DND-41 (cell line): ENCODE results near the gene NTN1.

Experiments used
- ATAC-seq: fragments of 200-7000 bp; cut with Tn5 transposase; 3 replicates; pipeline ENCODE4 v1.9.1; 2021; ENCODE audit warnings: low read depth; ENCODE audit not compliant: insufficient read depth
- DNase-seq: peaks from one replicate; pipeline ENCODE4 v3.0.0-alpha.2; 2020
- H2AFZ ChIP-seq: 2 replicates; pipeline ENCODE4 v1.6.0; 2012; ENCODE audit warnings: low read depth, low read length
- H3K27ac ChIP-seq: 2 replicates; pipeline ENCODE4 v1.5.1; 2012; ENCODE audit warnings: low read length, inconsistent platforms
- H3K27me3 ChIP-seq: fragments of 200-600 bp; sonication (generic); 2 replicates; pipeline ENCODE4 v1.6.0; 2012; ENCODE audit warnings: low read length, mild to moderate bottlenecking, inconsistent platforms; ENCODE audit not compliant: insufficient read depth, poor library complexity
- H3K36me3 ChIP-seq: 2 replicates; pipeline ENCODE4 v1.5.1; 2012; ENCODE audit warnings: low read length, inconsistent platforms; ENCODE audit not compliant: insufficient read depth
- H3K4me1 ChIP-seq: 2 replicates; pipeline ENCODE4 v1.5.1; 2012; ENCODE audit warnings: mild to moderate bottlenecking, low read length; ENCODE audit not compliant: insufficient read depth
- H3K4me2 ChIP-seq: 2 replicates; pipeline ENCODE4 v1.6.0; 2012; ENCODE audit warnings: mild to moderate bottlenecking, moderate library complexity, low read length, inconsistent platforms; ENCODE audit not compliant: insufficient read depth
- H3K4me3 ChIP-seq, 2 experiments: fragments of 200-600 bp in 1 of 2; shearing (Covaris generic) in 1 of 2; 2 replicates each; pipeline ENCODE4 v1.5.1; 2012 to 2016; ENCODE audit warnings: inconsistent platforms in 2 of 2, low read length in 2 of 2, mild to moderate bottlenecking in 2 of 2, low read depth in 1 of 2, moderate library complexity in 1 of 2
- H3K79me2 ChIP-seq: 2 replicates; pipeline ENCODE4 v1.6.0; 2012; ENCODE audit warnings: low read length, inconsistent platforms; ENCODE audit not compliant: insufficient read depth
- H3K9ac ChIP-seq: 2 replicates; pipeline ENCODE4 v1.6.0; 2012; ENCODE audit warnings: low read depth, mild to moderate bottlenecking, inconsistent platforms, low read length, moderate library complexity
- H3K9me3 ChIP-seq: 2 replicates; pipeline ENCODE4 v1.5.1; 2012; ENCODE audit warnings: low read length, moderate library complexity, mild to moderate bottlenecking, inconsistent platforms; ENCODE audit not compliant: insufficient read depth, severe bottlenecking
- H4K20me1 ChIP-seq: 2 replicates; pipeline ENCODE4 v1.6.0; 2012; ENCODE audit warnings: low read length; ENCODE audit not compliant: insufficient read depth
- EZH2 ChIP-seq: IDR thresholded peaks from 3 replicates; pipeline ENCODE4 v1.6.1; 2012; ENCODE audit warnings: borderline replicate concordance, low read depth, mild to moderate bottlenecking, moderate library complexity, low read length, inconsistent platforms; ENCODE audit not compliant: severe bottlenecking
- TF ChIP-seq, protein P1 (sequence below): IDR thresholded peaks from 2 replicates; pipeline ENCODE4 v1.5.1; 2012; ENCODE audit warnings: borderline replicate concordance, low read length, moderate library complexity, mild to moderate bottlenecking; ENCODE audit not compliant: poor library complexity, severe bottlenecking; ENCODE audit errors: extremely low read depth

Gene NTN1

DNA sequence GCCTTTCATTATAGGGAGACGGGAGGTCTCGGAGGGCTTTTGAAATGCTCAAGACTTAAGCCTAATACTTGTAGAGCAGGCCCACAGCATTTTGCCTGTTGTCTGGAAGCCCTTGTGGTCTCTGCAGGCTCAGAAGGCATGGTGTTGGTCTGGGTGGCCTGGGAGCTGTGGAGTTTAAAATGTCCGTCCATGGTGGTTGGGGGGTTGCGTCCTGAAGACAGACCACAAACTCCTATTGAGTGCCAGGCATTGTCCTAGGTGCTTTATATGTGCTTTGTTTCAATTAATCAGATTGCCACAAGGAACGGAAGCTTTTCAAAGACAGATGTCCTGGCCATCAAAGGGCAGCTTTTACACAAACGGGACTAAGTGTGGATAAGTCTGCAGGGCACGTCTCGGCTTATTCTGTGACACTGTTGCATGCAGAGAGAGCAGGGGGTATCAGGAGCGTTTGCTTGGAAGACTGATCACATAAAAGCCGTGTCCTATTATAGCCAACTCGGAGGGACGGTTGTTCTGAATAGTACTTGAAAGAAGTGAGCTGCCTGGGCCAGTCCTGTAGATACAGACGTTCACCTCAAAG, 7.8 kb downstream of the NTN1 start:
- Histone ChIP-seq H3K4me1 (no peaks in the 10 kb centered on the region), H3K79me2 (no peaks in the 10 kb centered on the region), H3K9me3 (no peaks in the 10 kb centered on the region), H3K4me2 (no peak overlapping the region), H3K36me3 (no peaks in the 10 kb centered on the region), H3K27ac (no peak overlapping the region), H3K9ac (no peak overlapping the region), H4K20me1 (no peaks in the 10 kb centered on the region), H2AFZ (no peak overlapping the region), H3K4me3 (no peak overlapping the region), H3K27me3 (no peaks in the 10 kb centered on the region)
- DNase-seq (no peak), ATAC-seq (no peak)
- TF ChIP-seq, protein P1, sequence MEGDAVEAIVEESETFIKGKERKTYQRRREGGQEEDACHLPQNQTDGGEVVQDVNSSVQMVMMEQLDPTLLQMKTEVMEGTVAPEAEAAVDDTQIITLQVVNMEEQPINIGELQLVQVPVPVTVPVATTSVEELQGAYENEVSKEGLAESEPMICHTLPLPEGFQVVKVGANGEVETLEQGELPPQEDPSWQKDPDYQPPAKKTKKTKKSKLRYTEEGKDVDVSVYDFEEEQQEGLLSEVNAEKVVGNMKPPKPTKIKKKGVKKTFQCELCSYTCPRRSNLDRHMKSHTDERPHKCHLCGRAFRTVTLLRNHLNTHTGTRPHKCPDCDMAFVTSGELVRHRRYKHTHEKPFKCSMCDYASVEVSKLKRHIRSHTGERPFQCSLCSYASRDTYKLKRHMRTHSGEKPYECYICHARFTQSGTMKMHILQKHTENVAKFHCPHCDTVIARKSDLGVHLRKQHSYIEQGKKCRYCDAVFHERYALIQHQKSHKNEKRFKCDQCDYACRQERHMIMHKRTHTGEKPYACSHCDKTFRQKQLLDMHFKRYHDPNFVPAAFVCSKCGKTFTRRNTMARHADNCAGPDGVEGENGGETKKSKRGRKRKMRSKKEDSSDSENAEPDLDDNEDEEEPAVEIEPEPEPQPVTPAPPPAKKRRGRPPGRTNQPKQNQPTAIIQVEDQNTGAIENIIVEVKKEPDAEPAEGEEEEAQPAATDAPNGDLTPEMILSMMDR: no peak
- TF ChIP-seq EZH2: no peak

- Histone ChIP-seq H2AFZ (no peak overlapping the region), H3K4me3 (no peak overlapping the region), H3K9me3 (no peaks in the 10 kb centered on the region), H3K79me2 (no peaks in the 10 kb centered on the region), H3K27ac (no peak overlapping the region), H3K27me3 (no peaks in the 10 kb centered on the region), H4K20me1 (no peaks in the 10 kb centered on the region), H3K4me1 (no peaks in the 10 kb centered on the region), H3K4me2 (no peak overlapping the region), H3K9ac (no peak overlapping the region), H3K36me3 (no peaks in the 10 kb centered on the region)
- no peak for DNase-seq
- no peak for TF ChIP-seq EZH2
- TF ChIP-seq, protein P1: no peak
- no peak for ATAC-seq
Observed at GRCh38 chr17:9032151-9032550, 10.8 kb downstream of the NTN1 start.

GRCh38 chr17:9032583-9032982, 11.3 kb downstream of the NTN1 start:
- Histone ChIP-seq H3K4me3 (no peak overlapping the region), H3K9me3 (no peaks in the 10 kb centered on the region), H3K9ac (no peak overlapping the region), H2AFZ (no peak overlapping the region), H3K27ac (no peak overlapping the region), H3K36me3 (no peaks in the 10 kb centered on the region), H3K79me2 (no peaks in the 10 kb centered on the region), H3K4me2 (no peak overlapping the region), H3K27me3 (no peaks in the 10 kb centered on the region), H3K4me1 (no peaks in the 10 kb centered on the region), H4K20me1 (no peaks in the 10 kb centered on the region)
- DNase-seq (no peak), ATAC-seq (no peak)
- no peak for TF ChIP-seq EZH2
- TF ChIP-seq, protein P1: no peak

GRCh38 chr17:9035249-9035648, 13.9 kb downstream of the NTN1 start:
- Histone ChIP-seq H3K4me2 (no peak overlapping the region), H3K79me2 (no peaks in the 10 kb centered on the region), H3K9me3 (no peaks in the 10 kb centered on the region), H3K27me3 (no peaks in the 10 kb centered on the region), H3K4me3 (no peak overlapping the region), H4K20me1 (no peaks in the 10 kb centered on the region), H3K9ac (no peak overlapping the region), H3K4me1 (no peaks in the 10 kb centered on the region), H3K36me3 (no peaks in the 10 kb centered on the region), H2AFZ (no peak overlapping the region), H3K27ac (no peak overlapping the region)
- ATAC-seq (no peak), DNase-seq (no peak)
- TF ChIP-seq, protein P1: no peak
- no peak for TF ChIP-seq EZH2
